Stimulated activated CD8-positive, alpha-beta memory T cell treated with anti-CD3 and anti-CD28 coated beads, Interleukin-15, amount 100 ng/mL, for 48 hours (primary cell): ENCODE results near the gene ANKS1B.
"Not testable (repeated sequence)": the region's sequence is repeated elsewhere in the genome, so short reads cannot be mapped to it uniquely, and the experiment has no call there.

ENCODE experiments used
- DNase-seq, 2 donors: peaks; one replicate each; pipeline ENCODE4 v3.0.0-alpha.2; 2020; ENCODE audit warnings: low read depth in 2 of 2

The ANKS1B gene

GRCh38 chr12:98873776-98874175 lies 1111.0 kb downstream of the ANKS1B start:
- no peak for DNase-seq

GRCh38 chr12:98870504-98870903 lies 1114.2 kb downstream of the ANKS1B start:
- DNase-seq: no peak

GRCh38 chr12:98869886-98870503 lies 1114.7 kb downstream of the ANKS1B start:
- DNase-seq: no peak

- no peak for DNase-seq
Observed at GRCh38 chr12:98868538-98868937, 1116.2 kb downstream of the ANKS1B start.

- DNase-seq: no peak
Observed at GRCh38 chr12:98868076-98868475, 1116.7 kb downstream of the ANKS1B start.

GRCh38 chr12:98864363-98864762 lies 1120.4 kb downstream of the ANKS1B start:
- DNase-seq: no peak

- no peak for DNase-seq
Observed at GRCh38 chr12:98863167-98863566, 1121.6 kb downstream of the ANKS1B start.

- no peak for DNase-seq
Observed at GRCh38 chr12:98861251-98861650, 1123.5 kb downstream of the ANKS1B start.

GRCh38 chr12:98856897-98857540 lies 1127.7 kb downstream of the ANKS1B start:
- DNase-seq: no peak

GRCh38 chr12:98852181-98852580 lies 1132.6 kb downstream of the ANKS1B start:
- no peak for DNase-seq

- no peak for DNase-seq
Observed at GRCh38 chr12:98847242-98847641, 1137.5 kb downstream of the ANKS1B start.

GRCh38 chr12:98845957-98846356 lies 1138.8 kb downstream of the ANKS1B start:
- DNase-seq: no peak

- no peak for DNase-seq
Observed at GRCh38 chr12:98840325-98840724, 1144.4 kb downstream of the ANKS1B start.

GRCh38 chr12:98838231-98838647 lies 1146.5 kb downstream of the ANKS1B start:
- DNase-seq: no peak

GRCh38 chr12:98837134-98837752 lies 1147.5 kb downstream of the ANKS1B start:
- DNase-seq: not testable (repeated sequence)

- no peak for DNase-seq
Observed at GRCh38 chr12:98830657-98831056, 1154.1 kb downstream of the ANKS1B start.

GRCh38 chr12:98828802-98829600 lies 1155.7 kb downstream of the ANKS1B start:
- DNase-seq: no peak

GRCh38 chr12:98823012-98823411 lies 1161.7 kb downstream of the ANKS1B start:
- DNase-seq: no peak

GRCh38 chr12:98821866-98822265 lies 1162.9 kb downstream of the ANKS1B start:
- DNase-seq: no peak

GRCh38 chr12:98821232-98821631 lies 1163.5 kb downstream of the ANKS1B start:
- no peak for DNase-seq

- no peak for DNase-seq
Observed at GRCh38 chr12:98819821-98820404, 1164.8 kb downstream of the ANKS1B start.

- DNase-seq: no peak
Observed at GRCh38 chr12:98819071-98819470, 1165.7 kb downstream of the ANKS1B start.
